ENCODE data around the gene IGF2R. TPM values are rescaled to one million over a fixed set of nuclear protein-coding genes. Genes with fewer than 3 reads are reported as not detected.

The IGF2R gene
- total and polyA plus RNA-seq, 2 donors (not counting 1 experiment from before 2014, with no cell fraction given), result 9.5 to 53.3 TPM

DNA sequence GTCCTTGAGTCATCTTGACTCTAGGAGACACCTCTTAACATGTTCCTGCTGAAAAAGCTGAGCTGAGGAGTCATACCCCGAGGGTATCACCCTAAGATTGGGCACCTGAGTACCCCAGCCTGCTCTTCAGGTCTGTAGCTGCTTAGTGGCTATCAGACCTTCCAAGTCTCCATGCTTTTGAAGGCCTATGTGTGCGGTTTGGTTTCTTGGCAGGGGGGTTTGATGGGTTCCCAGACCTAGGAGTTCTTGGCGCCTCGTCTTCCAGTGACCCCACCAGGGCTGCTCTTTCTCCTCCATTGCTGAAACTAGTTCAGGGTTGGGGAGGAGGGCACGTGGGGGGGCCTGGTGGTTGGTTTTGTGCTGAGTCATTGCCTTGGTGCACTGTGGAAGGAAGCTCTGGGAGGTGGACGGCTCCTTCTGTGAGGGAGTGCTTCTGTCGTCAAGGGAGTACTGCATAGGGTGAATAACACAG, 20.1 kb downstream of the IGF2R start:
- H2AFZ ChIP-seq (ENCODE audit: insufficient read depth, low read depth, low read length, poor library complexity, severe bottlenecking), result no peak overlapping the region
- Mint-ChIP-seq H3K27ac (no peak overlapping the region), H3K27me3 (no peaks in the 10 kb centered on the region), H3K9me3 (ENCODE audit: insufficient read depth) (peaks cover 2% of the 10 kb centered on the region), H3K4me1 (peaks cover 39% of the 10 kb centered on the region), H3K4me3 (no peak overlapping the region)
- ChIA-PET CTCF (no interaction called here), POLR2A (no interaction called here)
- TF ChIP-seq, protein P1, sequence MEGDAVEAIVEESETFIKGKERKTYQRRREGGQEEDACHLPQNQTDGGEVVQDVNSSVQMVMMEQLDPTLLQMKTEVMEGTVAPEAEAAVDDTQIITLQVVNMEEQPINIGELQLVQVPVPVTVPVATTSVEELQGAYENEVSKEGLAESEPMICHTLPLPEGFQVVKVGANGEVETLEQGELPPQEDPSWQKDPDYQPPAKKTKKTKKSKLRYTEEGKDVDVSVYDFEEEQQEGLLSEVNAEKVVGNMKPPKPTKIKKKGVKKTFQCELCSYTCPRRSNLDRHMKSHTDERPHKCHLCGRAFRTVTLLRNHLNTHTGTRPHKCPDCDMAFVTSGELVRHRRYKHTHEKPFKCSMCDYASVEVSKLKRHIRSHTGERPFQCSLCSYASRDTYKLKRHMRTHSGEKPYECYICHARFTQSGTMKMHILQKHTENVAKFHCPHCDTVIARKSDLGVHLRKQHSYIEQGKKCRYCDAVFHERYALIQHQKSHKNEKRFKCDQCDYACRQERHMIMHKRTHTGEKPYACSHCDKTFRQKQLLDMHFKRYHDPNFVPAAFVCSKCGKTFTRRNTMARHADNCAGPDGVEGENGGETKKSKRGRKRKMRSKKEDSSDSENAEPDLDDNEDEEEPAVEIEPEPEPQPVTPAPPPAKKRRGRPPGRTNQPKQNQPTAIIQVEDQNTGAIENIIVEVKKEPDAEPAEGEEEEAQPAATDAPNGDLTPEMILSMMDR (IDR thresholded peaks at IDR 0.05), result no peak
- H3K4me1 ChIP-seq (ENCODE audit: control insufficient read depth in 2 of 2, insufficient read depth in 2 of 2, low read length in 2 of 2), result peaks cover 11 to 18% of the 10 kb centered on the region in 2 donors
- DNase-seq (no peak), ATAC-seq (ENCODE audit: low read depth) (no peak)
- intact Hi-C loops (cut with micrococcal nuclease), result no loop called here
- H3K79me2 ChIP-seq (ENCODE audit: control insufficient read depth, insufficient read depth, low read length), result peaks cover 94% of the 10 kb centered on the region
- no peak overlapping the region for H3K9ac ChIP-seq (ENCODE audit: low read length)
- peaks cover 73% of the 10 kb centered on the region for H4K20me1 ChIP-seq (ENCODE audit: control insufficient read depth, insufficient read depth, low read length, poor library complexity, severe bottlenecking)
- 70% methylated on average over 5 of the region's 7 CpGs for WGBS (ENCODE audit: insufficient coverage)
- H3K36me3 ChIP-seq (replicated peaks in 1 of 2; ENCODE audit: control extremely low read depth in 1 of 2, control insufficient read depth in 1 of 2, extremely low read depth in 1 of 2, insufficient read depth in 2 of 2, low read length in 1 of 2), result peaks cover 8 to 15% of the 10 kb centered on the region in 2 experiments
- H3K9me3 ChIP-seq (ENCODE audit: control extremely low read depth in 1 of 3, control insufficient read depth in 2 of 3, insufficient read depth in 1 of 3, low read length in 2 of 3), result no peaks in the 10 kb centered on the region
- no peak overlapping the region for H3K27ac ChIP-seq (ENCODE audit: low read length in 2 of 2)
- H3K4me2 ChIP-seq (replicated peaks; ENCODE audit: low read depth, low read length, poor library complexity, severe bottlenecking), result no peak overlapping the region
- H3K4me3 ChIP-seq (ENCODE audit: control extremely low read depth in 1 of 5, extremely low read depth in 1 of 5, insufficient read depth in 1 of 5, low read depth in 2 of 5, low read length in 4 of 5), result no peak overlapping the region
- H3K27me3 ChIP-seq (replicated peaks in 1 of 4; ENCODE audit: control extremely low read depth in 1 of 4, control insufficient read depth in 3 of 4, insufficient read depth in 4 of 4, low read length in 3 of 4), result no peaks in the 10 kb centered on the region

- Mint-ChIP-seq H3K27me3 (no peaks in the 10 kb centered on the region), H3K4me3 (no peak overlapping the region), H3K9me3 (ENCODE audit: insufficient read depth) (peaks cover 5% of the 10 kb centered on the region), H3K27ac (no peak overlapping the region), H3K4me1 (peaks cover 35% of the 10 kb centered on the region)
- intact Hi-C loops (cut with micrococcal nuclease), result no loop called here
- peaks cover 94% of the 10 kb centered on the region for H3K79me2 ChIP-seq (ENCODE audit: control insufficient read depth, insufficient read depth, low read length)
- H3K4me3 ChIP-seq (ENCODE audit: control extremely low read depth in 1 of 5, extremely low read depth in 1 of 5, insufficient read depth in 1 of 5, low read depth in 2 of 5, low read length in 4 of 5), result no peak overlapping the region
- H3K9ac ChIP-seq (ENCODE audit: low read length), result no peak overlapping the region
- no peaks in the 10 kb centered on the region for H3K9me3 ChIP-seq (ENCODE audit: control extremely low read depth in 1 of 3, control insufficient read depth in 2 of 3, insufficient read depth in 1 of 3, low read length in 2 of 3)
- H3K27ac ChIP-seq (ENCODE audit: low read length in 2 of 2), result no peak overlapping the region
- no peaks in the 10 kb centered on the region for H3K27me3 ChIP-seq (replicated peaks in 1 of 4; ENCODE audit: control extremely low read depth in 1 of 4, control insufficient read depth in 3 of 4, insufficient read depth in 4 of 4, low read length in 3 of 4)
- CTCF ChIA-PET, result interaction anchor here (1.0 to 1.2 kb wide), 2 partner anchors 8 to 48 kb away, joined by 3 to 4 read pairs; no protein-coding TSS in a partner anchor
- DNase-seq (peak; percentile 35), ATAC-seq (ENCODE audit: low read depth) (peak; percentile 43)
- TF ChIP-seq EZH2 (IDR thresholded peaks at IDR 0.05; ENCODE audit: borderline replicate concordance, insufficient read depth, low read depth, low read length, poor library complexity, severe bottlenecking), result no peak
- TF ChIP-seq, protein P1 (IDR thresholded peaks at IDR 0.05), result no peak
- H4K20me1 ChIP-seq (ENCODE audit: control insufficient read depth, insufficient read depth, low read length, poor library complexity, severe bottlenecking), result peaks cover 67% of the 10 kb centered on the region
- H3K36me3 ChIP-seq (replicated peaks in 1 of 2; ENCODE audit: control extremely low read depth in 1 of 2, control insufficient read depth in 1 of 2, extremely low read depth in 1 of 2, insufficient read depth in 2 of 2, low read length in 1 of 2), result peaks cover 8 to 19% of the 10 kb centered on the region in 2 experiments
- H3K4me1 ChIP-seq (ENCODE audit: control insufficient read depth in 2 of 2, insufficient read depth in 2 of 2, low read length in 2 of 2), result peaks cover 11 to 16% of the 10 kb centered on the region in 2 donors
- WGBS (ENCODE audit: insufficient coverage), result 61% methylated on average over 3 of the region's 10 CpGs
- H2AFZ ChIP-seq (ENCODE audit: insufficient read depth, low read depth, low read length, poor library complexity, severe bottlenecking), result no peak overlapping the region
- POLR2A ChIA-PET, result interaction anchor here (0.7 kb wide), 1 partner anchor 11 kb away, joined by 3 read pairs; no protein-coding TSS in a partner anchor
- H3K4me2 ChIP-seq (replicated peaks; ENCODE audit: low read depth, low read length, poor library complexity, severe bottlenecking), result no peak overlapping the region
Measured at GRCh38 chr6:159989492-159990480, 20.9 kb downstream of the IGF2R start.
